Keratinocyte (primary cell): ENCODE results near the gene MGMT. TPM values are rescaled to one million over a fixed set of nuclear protein-coding genes. Genes with fewer than 3 reads are reported as not detected.

Experiments
- DNase-seq: peaks from one replicate; pipeline ENCODE4 v3.0.0-alpha.2; 2011; ENCODE audit warnings: low read depth, missing footprints, low spot score
- FAIRE-seq: peaks from 2 replicates; lab custom pipeline; 2011; peaks lifted over from hg19 to GRCh38; lab: Jason Lieb, UNC
- H2AFZ ChIP-seq: 2 replicates; pipeline ENCODE4 v1.6.0; 2012; ENCODE audit warnings: low read length, control low read depth, inconsistent platforms; ENCODE audit not compliant: control insufficient read depth
- H3K27ac ChIP-seq: 2 replicates; pipeline ENCODE4 v1.5.1; 2011; ENCODE audit warnings: low read length; ENCODE audit not compliant: control insufficient read depth, insufficient read depth
- H3K27me3 ChIP-seq: 3 replicates; pipeline ENCODE4 v1.6.0; 2011; ENCODE audit warnings: low read length; ENCODE audit not compliant: control insufficient read depth, insufficient read depth; ENCODE audit errors: extremely low read depth
- H3K36me3 ChIP-seq, 2 experiments: 2 replicates in 1 of 2; 3 replicates in 1 of 2; pipeline ENCODE4 v1.5.1; 2011; ENCODE audit warnings: low read length in 2 of 2, mild to moderate bottlenecking in 1 of 2; ENCODE audit not compliant: control insufficient read depth in 2 of 2, insufficient read depth in 2 of 2; ENCODE audit errors: extremely low read depth in 1 of 2
- H3K4me1 ChIP-seq: 3 replicates; pipeline ENCODE4 v1.5.1; 2011; ENCODE audit warnings: low read length; ENCODE audit not compliant: control insufficient read depth, insufficient read depth; ENCODE audit errors: extremely low read depth
- H3K4me2 ChIP-seq: 3 replicates; pipeline ENCODE4 v1.6.0; 2011; ENCODE audit warnings: low read depth, low read length; ENCODE audit not compliant: control insufficient read depth, insufficient read depth; ENCODE audit errors: extremely low read depth
- H3K4me3 ChIP-seq, 3 experiments: fragments of 200-600 bp in 1 of 3; sonication (generic) in 1 of 3; 2 replicates in 2 of 3; 3 replicates in 1 of 3; pipeline ENCODE4 v1.5.1; 2011 to 2016; ENCODE audit warnings: low read length in 3 of 3, mild to moderate bottlenecking in 3 of 3, control low read depth in 2 of 3, inconsistent platforms in 1 of 3, low read depth in 1 of 3, mixed read lengths in 1 of 3, mixed run types in 1 of 3, moderate library complexity in 1 of 3; ENCODE audit not compliant: control insufficient read depth in 2 of 3, insufficient read depth in 2 of 3; ENCODE audit errors: extremely low read depth in 1 of 3
- H3K79me2 ChIP-seq: 2 replicates; pipeline ENCODE4 v1.6.0; 2012; ENCODE audit warnings: low read length; ENCODE audit not compliant: control insufficient read depth, insufficient read depth
- H3K9ac ChIP-seq: 3 replicates; pipeline ENCODE4 v1.6.0; 2011; ENCODE audit warnings: low read length; ENCODE audit not compliant: control insufficient read depth, insufficient read depth; ENCODE audit errors: extremely low read depth
- H3K9me1 ChIP-seq: 3 replicates; pipeline ENCODE4 v1.6.0; 2011; ENCODE audit warnings: low read length; ENCODE audit not compliant: control insufficient read depth, insufficient read depth; ENCODE audit errors: extremely low read depth
- H3K9me3 ChIP-seq: 2 replicates; pipeline ENCODE4 v1.5.1; 2012; ENCODE audit warnings: low read depth, low read length; ENCODE audit not compliant: control insufficient read depth
- H4K20me1 ChIP-seq: 3 replicates; pipeline ENCODE4 v1.6.0; 2011; ENCODE audit warnings: low read length; ENCODE audit not compliant: control insufficient read depth, insufficient read depth; ENCODE audit errors: extremely low read depth
- CTCF ChIP-seq, 3 experiments: IDR thresholded peaks in 1 of 3; conservative IDR thresholded peaks in 1 of 3; optimal IDR thresholded peaks in 1 of 3; 2 replicates in 2 of 3; 3 replicates in 1 of 3; pipeline versions ENCODE3 to v1.5.1; 2011; ENCODE audit warnings: low read length in 3 of 3, mild to moderate bottlenecking in 3 of 3, moderate library complexity in 2 of 3, control low read depth in 1 of 3, inconsistent platforms in 1 of 3; ENCODE audit not compliant: insufficient read depth in 2 of 3; ENCODE audit errors: extremely low read depth in 1 of 3
- EZH2 ChIP-seq: IDR thresholded peaks from one replicate; pipeline ENCODE4 v1.6.1; 2012; ENCODE audit warnings: inconsistent platforms, mild to moderate bottlenecking, low read length, moderate library complexity
- dilution Hi-C: fragments of 300-500 bp; cut with MboI; formaldehyde crosslinking; loops from one replicate; pipeline ENCODE4 v1.7.0; 2020; ENCODE audit warnings: low sequenced_read_pairs; ENCODE audit not compliant: extremely low pct_ligation_motif_present
- polyA plus RNA-seq, 5 experiments: library from polyadenylated mRNA; depleted of rRNA in 3 of 5; stranded (reverse) in 3 of 5; stranded (forward) in 1 of 5; unstranded in 1 of 5; fragments of >200 nt; gene quantifications; 1 replicate in 1 of 5; 2 replicates in 3 of 5; 3 replicates in 1 of 5; pipeline versions ENCODE4 v1.2.1 to v1.2.3, GENCODE V29; 2011 to 2012; ENCODE audit warnings: missing spikeins in 2 of 5, low read depth in 1 of 5, low replicate concordance in 1 of 5

Gene MGMT
- polyA plus RNA-seq, 1 donor (not counting 4 experiments of a cell fraction or from before 2014, with no cell fraction given), result 15.2 TPM

DNA sequence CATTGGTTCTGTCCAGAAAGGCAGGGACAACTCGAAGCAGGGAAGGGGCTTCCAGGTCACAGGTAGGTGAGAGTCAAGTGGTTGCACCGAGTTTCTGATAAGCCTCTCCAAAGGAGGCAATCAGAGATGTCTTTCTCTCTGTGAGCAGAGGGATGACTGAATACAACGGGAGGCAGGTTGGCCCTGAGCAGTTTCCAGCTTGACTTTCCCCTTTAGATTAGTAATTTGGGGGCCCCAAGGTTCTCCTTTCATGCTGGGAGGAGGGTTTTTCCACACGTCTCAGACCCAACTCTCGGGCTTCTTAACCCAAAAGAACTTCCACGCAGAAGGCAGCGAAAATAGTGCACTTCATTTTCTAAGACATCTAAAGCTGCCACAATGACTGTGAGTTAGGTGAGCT is 189.6 kb downstream of the MGMT start:
- Histone ChIP-seq H3K9me1 (no peaks in the 10 kb centered on the region), H3K27me3 (no peaks in the 10 kb centered on the region), H3K4me3 (no peak overlapping the region), H3K36me3 (no peaks in the 10 kb centered on the region), H3K9ac (no peak overlapping the region), H3K4me2 (no peak overlapping the region), H4K20me1 (no peaks in the 10 kb centered on the region), H3K27ac (no peak overlapping the region), H3K79me2 (no peaks in the 10 kb centered on the region), H2AFZ (no peak overlapping the region), H3K9me3 (no peaks in the 10 kb centered on the region), H3K4me1 (no peaks in the 10 kb centered on the region)
- dilution Hi-C loops, result no loop called here
- no peak for DNase-seq
- no peak for FAIRE-seq
- TF ChIP-seq CTCF (optimal IDR thresholded peaks at IDR 0.05 in 1 of 3, IDR thresholded peaks at IDR 0.05 in 1 of 3, conservative IDR thresholded peaks at IDR 0.05 in 1 of 3; ENCODE audit: extremely low read depth in 1 of 3, insufficient read depth in 2 of 3, low read length in 3 of 3) (no peak), EZH2 (no peak)

DNA sequence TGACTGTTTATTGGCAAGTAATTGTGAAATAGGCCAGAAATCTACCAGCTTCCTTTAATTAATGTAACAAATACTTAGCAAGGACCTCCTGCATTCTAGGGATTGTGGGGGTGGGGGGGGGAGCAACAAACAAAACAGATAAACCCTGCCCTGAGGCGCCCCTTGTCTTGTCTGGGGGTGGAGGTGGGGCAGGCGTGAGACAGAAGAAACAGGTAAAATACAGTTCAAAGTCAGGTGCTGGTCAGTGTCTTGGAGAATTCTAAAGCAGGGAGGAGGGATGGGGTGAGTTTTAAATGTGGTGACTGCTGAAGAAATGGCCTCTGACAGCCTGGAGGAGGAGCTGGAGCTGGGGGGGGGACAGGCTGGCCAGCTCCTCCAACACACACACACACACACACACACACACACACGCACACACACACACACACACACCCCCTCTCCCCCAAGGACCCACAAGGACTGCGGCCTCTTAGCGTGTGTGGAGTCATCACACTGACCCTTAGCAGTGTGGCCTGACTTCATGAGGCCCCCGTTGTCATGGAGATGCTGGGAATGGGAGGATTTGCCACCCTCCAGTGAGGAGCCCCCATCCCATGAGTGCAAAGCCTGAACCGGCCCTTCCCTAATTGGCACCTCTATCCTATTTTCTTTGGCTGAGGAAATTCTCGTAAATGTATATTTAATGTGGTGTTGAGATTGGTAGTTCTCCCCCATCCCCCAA is 190.4 kb downstream of the MGMT start:
- Histone ChIP-seq H3K4me3 (no peak overlapping the region), H2AFZ (no peak overlapping the region), H3K27me3 (no peaks in the 10 kb centered on the region), H3K9me3 (no peaks in the 10 kb centered on the region), H4K20me1 (no peaks in the 10 kb centered on the region), H3K79me2 (no peaks in the 10 kb centered on the region), H3K9ac (no peak overlapping the region), H3K9me1 (no peaks in the 10 kb centered on the region), H3K36me3 (no peaks in the 10 kb centered on the region), H3K27ac (no peak overlapping the region), H3K4me1 (no peaks in the 10 kb centered on the region), H3K4me2 (no peak overlapping the region)
- no peak for TF ChIP-seq CTCF (optimal IDR thresholded peaks at IDR 0.05 in 1 of 3, IDR thresholded peaks at IDR 0.05 in 1 of 3, conservative IDR thresholded peaks at IDR 0.05 in 1 of 3; ENCODE audit: extremely low read depth in 1 of 3, insufficient read depth in 2 of 3, low read length in 3 of 3)
- TF ChIP-seq EZH2, result no peak
- DNase-seq (no peak), FAIRE-seq (no peak)
- dilution Hi-C loops, result no loop called here
